ENCODE measurements around the gene STRN3.
"Not testable (repeated sequence)": the region's sequence is repeated elsewhere in the genome, so short reads cannot be mapped to it uniquely, and the experiment has no call there.

The STRN3 gene

GRCh38 chr14:30999038-30999773 lies 27.0 kb downstream of the STRN3 start:
- DNase-seq = no peak

DNA sequence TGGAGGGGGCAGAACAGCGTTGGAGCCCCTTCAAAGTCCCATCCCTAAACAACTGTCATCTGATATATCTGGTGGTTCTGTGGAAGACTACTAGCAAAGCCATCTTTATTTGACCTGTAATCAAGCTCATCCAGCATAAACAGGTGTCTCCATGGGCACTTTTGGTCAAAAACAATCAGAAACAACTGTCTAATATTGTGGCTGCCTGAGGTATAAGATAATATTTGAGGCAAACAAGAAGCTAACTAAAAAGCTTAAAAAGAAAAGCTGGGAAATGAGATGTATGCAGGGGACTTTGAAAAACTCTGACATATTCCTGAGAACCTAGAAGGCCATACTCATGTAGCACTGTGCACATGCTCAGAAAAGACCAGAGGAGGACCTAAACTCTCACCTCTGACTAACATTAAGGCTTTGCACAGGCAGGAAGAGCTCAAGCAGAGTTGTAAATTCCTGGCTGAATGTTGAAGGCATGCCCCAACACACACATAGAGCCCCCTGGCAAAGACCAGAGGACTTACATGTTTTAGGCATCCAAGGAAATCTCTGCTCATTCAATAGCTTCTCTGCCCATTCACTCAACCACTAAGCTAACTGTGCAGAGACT lies 28.0 kb downstream of the STRN3 start:
- DNase-seq = no peak

GRCh38 chr14:30996892-30997659 lies 29.1 kb downstream of the STRN3 start:
- no peak for DNase-seq

- DNase-seq = peak in 1 of 2 experiments; percentile 4
Observed at GRCh38 chr14:30995689-30996088, 30.5 kb downstream of the STRN3 start.

DNA sequence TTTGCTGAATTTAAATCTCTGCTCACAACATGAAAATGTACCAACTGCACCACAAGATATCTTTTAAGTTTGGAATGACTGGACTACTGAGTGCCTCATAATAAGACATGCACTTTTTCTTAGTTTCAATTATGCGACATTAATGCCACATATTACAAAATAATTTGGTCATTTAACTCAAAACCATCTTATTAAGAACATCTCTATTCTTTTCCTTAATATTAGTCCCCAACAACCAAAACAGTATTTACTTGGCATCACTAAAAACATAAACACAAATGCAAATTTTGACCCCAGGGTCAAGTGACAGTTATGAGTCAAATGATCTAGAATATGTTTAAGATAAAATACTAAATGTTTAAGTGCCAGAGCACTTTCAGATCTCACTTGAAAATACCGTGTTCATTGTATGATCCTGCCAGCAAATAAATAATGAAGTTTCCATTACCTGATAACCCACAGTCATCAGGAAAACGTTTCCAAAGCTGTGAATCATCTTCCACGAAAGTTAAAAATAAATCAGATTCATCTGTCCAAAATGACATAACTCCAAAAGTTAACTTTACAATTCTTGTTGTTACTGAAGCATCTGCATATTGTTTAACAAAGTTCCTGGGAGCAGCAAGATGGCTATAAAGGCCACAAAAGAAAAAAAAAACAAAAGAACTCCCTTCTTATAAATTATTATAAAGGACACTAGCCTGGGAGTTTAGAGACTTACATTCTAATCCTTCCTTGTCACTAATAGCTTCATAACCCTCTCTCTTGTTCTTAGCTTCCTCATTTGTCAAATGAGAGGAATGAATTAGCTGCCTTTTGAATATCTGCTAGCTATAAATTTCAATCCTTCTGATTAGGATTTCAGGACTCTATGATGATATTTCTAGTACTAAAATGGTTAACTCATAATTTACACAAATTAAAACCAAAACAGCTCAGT lies 31.2 kb downstream of the STRN3 start:
- no peak for DNase-seq

DNA sequence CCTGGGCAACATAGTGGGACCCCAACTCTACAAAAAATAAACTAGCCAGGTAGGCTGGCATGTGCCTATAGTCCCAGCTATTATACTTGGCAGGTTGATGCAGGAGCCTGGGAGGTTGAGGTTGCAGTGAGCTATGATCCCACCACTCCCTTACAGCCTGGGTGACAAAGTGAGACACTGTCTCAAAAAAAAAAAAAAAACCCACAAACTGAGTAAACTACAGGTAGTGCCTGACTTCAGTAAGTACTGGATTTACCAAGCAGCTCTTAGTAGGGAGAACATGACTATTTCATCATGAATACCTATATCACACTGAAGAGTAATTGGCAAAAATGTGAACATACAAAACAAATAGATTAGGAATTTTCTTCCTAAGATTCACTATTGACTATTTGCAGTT lies 33.1 kb downstream of the STRN3 start:
- DNase-seq = no peak

GRCh38 chr14:30991408-30991807 lies 34.8 kb downstream of the STRN3 start:
- DNase-seq = no peak

DNA sequence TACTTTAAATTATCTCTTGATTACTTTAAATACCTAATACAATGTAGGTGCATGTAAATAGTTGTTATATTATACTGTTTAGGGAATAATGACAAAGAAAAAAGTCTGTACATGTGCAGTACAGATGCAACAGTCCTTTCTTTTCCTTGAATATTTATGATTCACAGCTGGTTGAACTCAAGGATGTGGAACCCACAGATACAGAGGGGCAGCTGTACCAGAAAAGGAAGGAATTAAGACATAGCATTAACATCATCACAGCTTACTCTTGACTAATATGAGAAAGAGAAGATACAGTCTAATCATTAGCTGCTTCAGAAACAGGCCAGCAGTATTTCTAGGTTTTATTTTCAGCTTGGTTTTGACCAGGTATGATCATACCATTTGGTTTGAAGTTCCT lies 35.4 kb downstream of the STRN3 start:
- DNase-seq = no peak

DNA sequence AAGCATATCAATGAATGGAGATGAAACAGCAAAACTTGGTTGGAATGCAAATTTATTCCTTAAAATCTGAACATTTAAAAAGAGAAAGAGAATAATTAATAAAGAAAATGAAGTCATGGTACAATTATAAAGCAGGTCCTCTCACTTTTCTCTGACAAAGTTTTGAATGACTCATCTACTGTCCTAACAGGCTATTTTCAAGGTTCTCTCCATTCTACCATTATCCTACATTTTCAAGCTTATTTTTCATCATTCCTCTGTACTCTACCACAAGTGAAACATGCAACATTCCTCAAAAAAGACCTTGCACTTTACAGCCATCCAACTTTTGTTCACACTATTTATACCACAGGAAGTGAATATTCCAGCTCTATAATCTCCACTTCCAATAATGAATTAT lies 37.7 kb downstream of the STRN3 start:
- no peak for DNase-seq

GRCh38 chr14:30985796-30986195 lies 40.4 kb downstream of the STRN3 start:
- no peak for DNase-seq

DNA sequence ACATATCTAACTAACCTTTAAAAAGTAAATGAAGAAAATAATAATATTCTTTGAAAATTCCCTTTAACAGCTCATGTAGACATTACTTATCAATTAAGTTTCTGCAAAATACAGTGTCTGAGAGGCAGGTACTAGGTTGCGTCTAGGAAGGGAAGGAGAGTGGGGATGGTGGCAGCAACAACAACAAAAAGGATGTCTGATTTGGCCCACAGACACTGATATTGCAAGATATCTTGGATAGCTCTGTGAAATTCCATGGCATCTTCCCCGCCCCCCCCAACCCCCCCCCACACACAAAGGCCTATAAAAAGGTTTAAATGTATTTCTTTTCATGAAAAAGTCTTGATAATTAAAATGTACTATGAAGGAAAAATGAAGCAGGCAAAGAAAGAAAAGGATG lies 42.3 kb downstream of the STRN3 start:
- no peak for DNase-seq

GRCh38 chr14:30982533-30982932 lies 43.6 kb downstream of the STRN3 start:
- no peak for DNase-seq

DNA sequence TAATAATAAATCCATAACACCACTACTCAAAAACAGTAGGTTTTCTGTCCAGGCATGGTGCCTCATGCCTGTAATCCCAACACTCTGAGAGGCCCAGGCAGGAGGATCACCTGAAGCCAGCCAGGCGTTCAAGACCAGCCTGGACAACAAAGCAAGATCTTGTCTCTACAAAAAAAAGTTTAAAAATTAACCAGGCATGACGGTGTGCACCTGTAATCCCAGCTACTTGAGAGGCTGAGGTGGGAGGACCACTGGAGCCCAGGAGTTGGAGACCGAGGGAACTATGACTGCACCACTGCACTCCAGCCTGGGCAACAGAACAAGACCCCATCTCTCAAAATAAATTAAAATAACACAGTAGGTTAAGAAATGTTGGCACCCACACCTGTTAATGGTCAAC lies 45.2 kb downstream of the STRN3 start:
- DNase-seq = no peak

DNA sequence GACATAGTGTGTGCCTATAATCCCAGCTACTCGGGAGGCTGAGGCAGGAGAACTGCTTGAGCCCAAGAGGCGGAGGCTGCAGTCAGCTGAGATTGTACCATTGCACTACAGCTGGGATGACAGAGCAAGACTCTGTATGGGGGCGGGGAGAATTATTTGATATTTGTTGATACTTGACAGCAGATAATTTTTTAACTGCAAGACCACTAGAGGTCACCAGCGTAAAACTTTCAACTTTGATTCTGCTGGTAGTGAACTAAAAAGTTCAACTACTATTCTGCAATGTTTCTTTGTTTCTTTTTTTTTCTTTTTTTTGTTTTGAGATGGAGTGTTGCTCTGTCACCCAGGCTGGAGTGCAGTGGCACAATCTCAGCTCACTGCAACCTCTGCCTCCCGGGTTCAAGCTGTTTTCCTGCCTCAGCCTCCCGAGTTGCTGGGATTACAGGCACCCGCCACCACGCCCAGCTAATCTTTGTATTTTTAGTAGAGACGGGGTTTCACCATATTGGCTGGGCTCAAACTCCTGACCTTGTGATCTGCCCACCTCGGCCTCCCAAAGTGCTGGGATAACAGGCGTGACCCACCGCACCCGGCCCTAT lies 46.0 kb downstream of the STRN3 start:
- peak; percentile 52 to 65 for DNase-seq

DNA sequence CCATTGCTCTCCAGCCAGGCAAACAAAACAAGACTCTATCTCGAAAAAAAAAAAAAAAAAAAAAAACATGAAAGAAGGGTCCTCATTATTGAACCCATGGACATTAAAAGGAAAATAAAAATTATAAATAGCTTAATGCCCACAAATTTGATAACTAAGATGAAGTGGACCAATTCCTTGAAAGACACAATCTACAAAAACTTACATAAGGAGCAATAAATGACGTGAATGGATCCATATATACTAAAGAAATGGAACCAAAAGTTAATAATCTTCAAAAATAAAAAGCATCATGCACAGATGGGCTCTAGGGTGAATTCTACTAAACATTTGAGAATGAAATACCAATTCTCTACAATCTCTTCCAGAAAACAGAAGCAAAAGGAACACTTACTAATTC lies 48.4 kb downstream of the STRN3 start:
- DNase-seq = no peak

- DNase-seq = no peak
Observed at GRCh38 chr14:30974628-30975027, 51.6 kb downstream of the STRN3 start.

DNA sequence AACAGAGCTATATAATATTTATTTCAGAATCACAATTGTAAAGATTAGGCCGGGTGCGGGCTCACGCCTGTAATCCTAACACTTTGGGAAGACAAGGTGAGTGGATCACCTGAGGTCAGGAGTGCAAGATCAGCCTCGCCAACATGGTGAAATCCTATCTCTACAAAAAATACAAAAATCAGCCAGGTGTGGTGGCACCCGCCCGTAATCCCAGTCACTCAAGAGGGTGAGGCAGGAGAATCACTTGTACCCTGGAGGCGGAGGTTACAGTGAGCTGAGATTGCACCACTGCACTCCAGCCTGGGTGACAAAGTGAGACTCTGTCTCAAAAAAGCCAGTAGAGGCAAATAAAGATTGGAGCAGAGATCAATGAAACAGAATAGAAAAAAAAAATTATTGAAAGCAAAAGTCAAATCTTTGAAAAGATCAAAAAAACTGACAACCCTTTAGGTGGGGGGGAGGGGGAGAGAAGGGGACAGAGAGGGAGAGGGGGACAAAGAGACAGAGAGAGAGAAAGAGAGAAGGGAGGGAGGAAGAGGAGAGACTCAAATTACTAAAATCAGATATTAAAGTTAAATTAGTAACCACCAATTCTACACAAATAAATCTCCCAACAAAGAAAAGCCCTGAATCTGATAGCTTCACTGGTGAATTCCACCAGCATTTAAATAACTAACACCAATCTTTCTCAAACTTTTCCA lies 53.1 kb downstream of the STRN3 start:
- DNase-seq = no peak

DNA sequence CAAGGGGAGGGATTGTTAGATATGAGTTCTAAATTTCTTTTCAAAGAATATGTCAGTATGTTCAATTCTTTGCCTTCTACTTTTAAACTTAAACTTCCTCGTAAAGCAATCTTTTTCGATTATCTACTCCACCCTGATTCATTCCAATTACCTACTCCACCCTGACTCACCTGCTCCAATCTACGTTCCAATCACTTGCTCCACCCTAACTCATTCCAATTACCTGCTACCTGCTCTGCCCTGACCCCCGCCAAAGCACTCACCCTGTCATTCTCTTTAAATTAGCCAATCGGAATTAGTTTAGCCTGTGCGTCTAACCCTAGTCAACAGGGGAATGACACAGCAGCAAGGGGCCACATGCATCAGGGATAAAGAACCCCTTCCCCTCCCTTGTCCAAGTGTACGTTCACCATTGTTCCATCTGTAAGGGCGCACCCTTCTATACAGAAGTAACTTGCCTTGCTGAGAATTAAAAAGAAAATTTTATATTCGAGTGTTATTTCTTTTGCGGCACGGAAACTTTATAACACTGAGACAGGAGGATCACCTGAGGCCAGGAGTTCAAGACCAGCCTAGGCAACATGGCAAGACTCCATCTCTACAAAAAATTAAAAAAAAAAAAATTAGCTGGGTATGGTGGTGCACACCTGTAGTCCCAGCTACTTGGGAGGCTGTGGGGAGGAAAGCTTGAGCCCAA lies 54.0 kb downstream of the STRN3 start:
- DNase-seq = not testable (repeated sequence)

GRCh38 chr14:30971586-30971985 lies 54.6 kb downstream of the STRN3 start:
- no peak for DNase-seq

DNA sequence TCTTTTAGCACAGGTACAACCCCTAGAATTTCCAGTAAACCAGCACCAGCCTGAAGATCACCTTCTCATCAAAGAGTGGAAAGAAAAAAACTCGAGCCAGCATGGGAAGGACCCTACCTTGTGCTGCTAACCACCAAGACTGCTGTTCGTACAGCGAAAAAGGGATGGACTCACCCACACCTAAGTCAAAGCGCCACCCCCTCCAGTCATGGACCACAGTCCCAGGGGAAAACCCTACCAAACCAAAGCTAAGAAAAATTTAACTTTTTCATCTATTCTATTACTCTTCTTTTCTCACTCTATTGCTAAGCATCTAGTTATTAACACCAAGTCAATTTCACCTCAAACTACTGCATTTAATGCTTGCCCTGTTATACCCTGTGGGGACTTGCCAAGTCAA lies 56.4 kb downstream of the STRN3 start:
- DNase-seq = not testable (repeated sequence)

Data from NCI-H446 (cell line).